Endothelial cell of umbilical vein (primary cell): Measurements from ENCODE around the gene FYN. TPM values are rescaled to one million over a fixed set of nuclear protein-coding genes. Genes with fewer than 3 reads are reported as not detected.

Experiments
- BruUV-seq: library from RNA; stranded (reverse); fragments of 400-500 nt; replicated peaks from 2 replicates; lab custom pipeline; 2021; lab: Mats Ljungman, UMichigan
- CTCF ChIA-PET: fragments of 300-600, 350-600 bp; sonication (Branson Sonifier 250); formaldehyde crosslinking; loops from one replicate; lab custom pipeline; 2021; ENCODE audit warnings: antibody characterized with exemption, inconsistent platforms; lab: Charles Lee
- POLR2A ChIA-PET: fragments of 300-600, 350-600 bp; sonication (Branson Sonifier 250); formaldehyde crosslinking; loops from one replicate; lab custom pipeline; 2021; ENCODE audit warnings: antibody characterized with exemption, inconsistent platforms; lab: Charles Lee
- DNase-seq: peaks from one replicate; pipeline ENCODE4 v3.0.0-alpha.2; 2011; ENCODE audit warnings: low read depth, low spot score
- FAIRE-seq: peaks from 2 replicates; lab custom pipeline; 2011; peaks lifted over from hg19 to GRCh38; lab: Jason Lieb, UNC
- H2AFZ ChIP-seq: 2 replicates; pipeline ENCODE4 v1.6.0; 2012; ENCODE audit warnings: low read depth, low read length, control low read depth, inconsistent platforms
- H3K27ac ChIP-seq: 2 replicates; pipeline ENCODE4 v1.5.1; 2011; ENCODE audit warnings: low read depth, mild to moderate bottlenecking, control low read depth, low read length, moderate library complexity; ENCODE audit not compliant: insufficient read depth
- H3K27me3 ChIP-seq, 2 experiments: 2 replicates each; pipeline versions ENCODE4 v1.6.0 to v1.6.1; 2011; ENCODE audit warnings: low read length in 2 of 2, mixed read lengths in 1 of 2; ENCODE audit not compliant: control insufficient read depth in 2 of 2, insufficient read depth in 2 of 2
- H3K36me3 ChIP-seq, 2 experiments: 2 replicates in 1 of 2; 3 replicates in 1 of 2; pipeline ENCODE4 v1.5.1; 2011; ENCODE audit warnings: low read length in 2 of 2, mild to moderate bottlenecking in 1 of 2, moderate library complexity in 1 of 2; ENCODE audit not compliant: control insufficient read depth in 2 of 2, insufficient read depth in 2 of 2; ENCODE audit errors: extremely low read depth in 1 of 2
- H3K4me1 ChIP-seq: 3 replicates; pipeline ENCODE4 v1.5.1; 2011; ENCODE audit warnings: mild to moderate bottlenecking, low read length; ENCODE audit not compliant: control insufficient read depth, insufficient read depth; ENCODE audit errors: extremely low read depth
- H3K4me2 ChIP-seq: 2 replicates; pipeline ENCODE4 v1.6.1; 2011; ENCODE audit warnings: low read length, control low read depth, mixed read lengths; ENCODE audit not compliant: insufficient read depth
- H3K4me3 ChIP-seq, 3 experiments: fragments of 200-600 bp in 1 of 3; sonication (generic), shearing (Covaris generic) in 1 of 3; replicated peaks in 1 of 3; 2 replicates each; pipeline ENCODE4 v1.5.1; 2011 to 2016; ENCODE audit warnings: control low read depth in 3 of 3, low read length in 3 of 3, mild to moderate bottlenecking in 2 of 3, inconsistent platforms in 1 of 3, low read depth in 1 of 3, moderate library complexity in 1 of 3; ENCODE audit not compliant: insufficient read depth in 1 of 3
- H3K79me2 ChIP-seq: 2 replicates; pipeline ENCODE4 v1.6.0; 2012; ENCODE audit warnings: low read length, inconsistent platforms; ENCODE audit not compliant: control insufficient read depth, insufficient read depth
- H3K9ac ChIP-seq: replicated peaks from 2 replicates; pipeline ENCODE3; 2011; ENCODE audit warnings: low read length, control low read depth; ENCODE audit not compliant: insufficient read depth; ENCODE audit errors: extremely low read depth
- H3K9me1 ChIP-seq: replicated peaks from 3 replicates; pipeline ENCODE4 v1.6.0; 2011; ENCODE audit warnings: mild to moderate bottlenecking, low read length; ENCODE audit not compliant: control insufficient read depth, insufficient read depth; ENCODE audit errors: extremely low read depth
- H3K9me3 ChIP-seq: replicated peaks from 2 replicates; pipeline ENCODE4 v1.5.1; 2012; ENCODE audit warnings: low read length, inconsistent platforms; ENCODE audit not compliant: control insufficient read depth, insufficient read depth
- H4K20me1 ChIP-seq: replicated peaks from 2 replicates; pipeline ENCODE3; 2011; ENCODE audit warnings: mild to moderate bottlenecking, low read length; ENCODE audit not compliant: control insufficient read depth, insufficient read depth; ENCODE audit errors: extremely low read depth
- EZH2 ChIP-seq: IDR thresholded peaks from 2 replicates; pipeline ENCODE4 v1.6.1; 2012; ENCODE audit warnings: borderline replicate concordance, low read depth, mild to moderate bottlenecking, moderate library complexity, low read length, inconsistent platforms; ENCODE audit not compliant: severe bottlenecking
- FOS ChIP-seq: IDR thresholded peaks from 2 replicates; pipeline ENCODE4 v1.6.1; 2011; ENCODE audit warnings: mild to moderate bottlenecking, low read length, moderate library complexity, borderline replicate concordance; ENCODE audit not compliant: insufficient read depth
- GATA2 ChIP-seq: IDR thresholded peaks from 2 replicates; pipeline ENCODE4 v1.7.0; 2011; ENCODE audit warnings: low read depth, mild to moderate bottlenecking, moderate library complexity, mixed read lengths, low read length; ENCODE audit not compliant: insufficient read length, insufficient read depth
- JUN ChIP-seq: IDR thresholded peaks from 2 replicates; pipeline ENCODE4 v1.6.1; 2011; ENCODE audit warnings: borderline replicate concordance, low read depth; ENCODE audit not compliant: insufficient read length, insufficient read depth
- MAX ChIP-seq: IDR thresholded peaks from 2 replicates; pipeline ENCODE4 v1.6.1; 2011; ENCODE audit not compliant: insufficient read depth, insufficient read length
- MYC ChIP-seq: IDR thresholded peaks from one replicate; pipeline ENCODE4 v1.6.1; 2011; ENCODE audit warnings: mild to moderate bottlenecking, low read depth, low read length
- POLR2A ChIP-seq: IDR thresholded peaks from 2 replicates; pipeline ENCODE4 v1.6.1; 2012; ENCODE audit warnings: low read depth, mild to moderate bottlenecking, control low read depth, low read length
- POLR2AphosphoS5 ChIP-seq: IDR thresholded peaks from 2 replicates; pipeline ENCODE4 v1.6.1; 2012; ENCODE audit warnings: low read depth, mild to moderate bottlenecking, control low read depth, low read length, moderate library complexity; ENCODE audit not compliant: insufficient read depth
- dilution Hi-C: fragments of 300-500 bp; cut with MboI; formaldehyde crosslinking; loops from one replicate; pipeline ENCODE4 v1.15.0; 2019; ENCODE audit warnings: low sequenced_read_pairs; ENCODE audit not compliant: extremely low pct_ligation_motif_present
- intact Hi-C: fragments of 100-400 bp; cut with micrococcal nuclease; formaldehyde crosslinking; loops from one replicate; pipeline ENCODE4 v1.10.0; 2022
- polyA plus RNA-seq, 4 experiments: library from polyadenylated mRNA; depleted of rRNA in 3 of 4; stranded (reverse) in 3 of 4; unstranded in 1 of 4; fragments of >200 nt; gene quantifications; 2 replicates each; pipeline versions ENCODE4 v1.2.1 to v1.2.3, GENCODE V29; 2011 to 2012; ENCODE audit warnings: missing spikeins in 1 of 4
- total RNA-seq: library from RNA; stranded (reverse); gene quantifications from 2 replicates; pipeline ENCODE4 v1.2.3, GENCODE V29; 2021
- TF ChIP-seq, protein P1 (sequence below), 2 donors: IDR thresholded peaks; 1 replicate in 1 of 2; 2 replicates in 1 of 2; pipeline ENCODE4 v1.5.1; 2011; ENCODE audit warnings: low read length in 2 of 2, mild to moderate bottlenecking in 2 of 2, moderate library complexity in 2 of 2, control low read depth in 1 of 2, inconsistent platforms in 1 of 2, low read depth in 1 of 2; ENCODE audit not compliant: insufficient read depth in 1 of 2; ENCODE audit errors: extremely low read depth in 1 of 2

Gene FYN
- total and polyA plus RNA-seq, 2 donors (not counting 3 experiments of a cell fraction or from before 2014, with no cell fraction given), result 69.0 to 143 TPM

DNA sequence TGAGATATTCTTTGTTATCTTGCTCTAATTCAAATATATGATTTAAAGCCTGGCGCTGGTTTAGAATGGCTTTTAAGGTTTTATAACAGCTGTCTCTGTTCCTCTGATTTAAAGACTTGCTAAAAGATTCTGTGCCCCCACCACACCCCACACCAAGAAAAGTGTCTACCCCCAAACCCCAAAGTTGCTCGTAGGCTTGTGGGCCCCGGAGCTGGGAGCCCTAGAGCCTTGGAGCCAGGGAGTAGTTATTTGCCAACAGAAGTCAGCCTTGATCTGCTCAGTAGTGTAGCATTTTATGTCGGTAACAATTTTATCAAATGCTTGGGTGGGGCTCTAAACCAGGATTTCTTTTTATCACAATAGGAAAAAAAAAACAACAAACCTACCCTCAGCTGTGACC is 162.3 kb downstream of the FYN start:
- H2AFZ ChIP-seq, result no peak overlapping the region
- dilution Hi-C loops, result no loop called here
- ChIA-PET POLR2A (no interaction called here), CTCF (interaction anchor here (1.0 to 3.2 kb wide), 22 partner anchors 11 to 339 kb away, joined by 3 to 56 read pairs (median 8); partner anchors contain the start of gene FYN)
- no peaks in the 10 kb centered on the region for H3K79me2 ChIP-seq
- H3K27me3 ChIP-seq, result no peaks in the 10 kb centered on the region
- H3K4me1 ChIP-seq, result peaks cover 4% of the 10 kb centered on the region
- H3K27ac ChIP-seq, result no peak overlapping the region
- no peaks in the 10 kb centered on the region for H3K9me3 ChIP-seq
- intact Hi-C loops, result loop anchor here (1.0 to 5.0 kb wide), 5 partner anchors 91 to 332 kb away; no protein-coding TSS in a partner anchor
- no peaks in the 10 kb centered on the region for H3K9me1 ChIP-seq
- FAIRE-seq, result no peak
- no peaks in the 10 kb centered on the region for H4K20me1 ChIP-seq
- no peak for DNase-seq
- peaks cover 2 to 12% of the 10 kb centered on the region in 2 experiments for H3K36me3 ChIP-seq
- no peak overlapping the region for H3K4me2 ChIP-seq
- no TSS peak for BruUV-seq
- no peak overlapping the region for H3K9ac ChIP-seq
- TF ChIP-seq MYC (no peak), POLR2A (no peak), POLR2AphosphoS5 (no peak), FOS (no peak), GATA2 (no peak), EZH2 (no peak), MAX (no peak), JUN (no peak)
- TF ChIP-seq, protein P1, sequence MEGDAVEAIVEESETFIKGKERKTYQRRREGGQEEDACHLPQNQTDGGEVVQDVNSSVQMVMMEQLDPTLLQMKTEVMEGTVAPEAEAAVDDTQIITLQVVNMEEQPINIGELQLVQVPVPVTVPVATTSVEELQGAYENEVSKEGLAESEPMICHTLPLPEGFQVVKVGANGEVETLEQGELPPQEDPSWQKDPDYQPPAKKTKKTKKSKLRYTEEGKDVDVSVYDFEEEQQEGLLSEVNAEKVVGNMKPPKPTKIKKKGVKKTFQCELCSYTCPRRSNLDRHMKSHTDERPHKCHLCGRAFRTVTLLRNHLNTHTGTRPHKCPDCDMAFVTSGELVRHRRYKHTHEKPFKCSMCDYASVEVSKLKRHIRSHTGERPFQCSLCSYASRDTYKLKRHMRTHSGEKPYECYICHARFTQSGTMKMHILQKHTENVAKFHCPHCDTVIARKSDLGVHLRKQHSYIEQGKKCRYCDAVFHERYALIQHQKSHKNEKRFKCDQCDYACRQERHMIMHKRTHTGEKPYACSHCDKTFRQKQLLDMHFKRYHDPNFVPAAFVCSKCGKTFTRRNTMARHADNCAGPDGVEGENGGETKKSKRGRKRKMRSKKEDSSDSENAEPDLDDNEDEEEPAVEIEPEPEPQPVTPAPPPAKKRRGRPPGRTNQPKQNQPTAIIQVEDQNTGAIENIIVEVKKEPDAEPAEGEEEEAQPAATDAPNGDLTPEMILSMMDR (IDR thresholded peaks at IDR 0.05; ENCODE audit: extremely low read depth in 1 of 2, insufficient read depth in 1 of 2, low read depth in 1 of 2, low read length in 2 of 2), result no peak
- H3K4me3 ChIP-seq, result no peak overlapping the region
